Renal cortical epithelial cell (primary cell): ENCODE measurements around the gene PTH2. TPM values are rescaled to one million over a fixed set of nuclear protein-coding genes. Genes with fewer than 3 reads are reported as not detected.
"Not testable (repeated sequence)": the region's sequence is repeated elsewhere in the genome, so short reads cannot be mapped to it uniquely, and the experiment has no call there.

Source experiments
- DNase-seq: peaks from one replicate; pipeline ENCODE4 v3.0.0-alpha.2; 2011; ENCODE audit warnings: low read depth
- total RNA-seq: library from RNA; depleted of rRNA; stranded (reverse); fragments of >200 nt; gene quantifications from 2 replicates; pipeline ENCODE4 v1.2.3, GENCODE V29; 2014

Gene PTH2
- total RNA-seq, 1 donor from 2014 or later, result not detected

- DNase-seq, result no peak
Measured at GRCh38 chr19:49378512-49378911, 44.7 kb downstream of the PTH2 start.

GRCh38 chr19:49374665-49375434, 48.4 kb downstream of the PTH2 start:
- DNase-seq, result no peak

- not testable (repeated sequence) for DNase-seq
Measured at GRCh38 chr19:49373174-49373573, 50.1 kb downstream of the PTH2 start.

Other genes starting within 250 kb of the PTH2 start
- gene SLC6A16, start 98.2 kb downstream of the PTH2 start, total RNA-seq, result 0.25 TPM in 1 of 2 replicates, not detected in the other
- not detected in 2 replicates for gene CD37, start 88.0 kb downstream of the PTH2 start, total RNA-seq
- gene TEAD2, start 61.0 kb downstream of the PTH2 start, total RNA-seq, result 28.0 and 34.2 TPM in 2 replicates
- 0.17 and 0.35 TPM in 2 replicates for gene DKKL1, start 59.6 kb downstream of the PTH2 start, total RNA-seq
- not detected in 2 replicates for gene KASH5, start 35.2 kb downstream of the PTH2 start, total RNA-seq
- not detected in 2 replicates for gene GFY, start 1.9 kb upstream of the PTH2 start, total RNA-seq
- gene SLC17A7, start 18.1 kb upstream of the PTH2 start, total RNA-seq, result 0.15 TPM in 1 of 2 replicates, not detected in the other
- 120 and 197 TPM in 2 replicates for gene PIH1D1, start 28.4 kb upstream of the PTH2 start, total RNA-seq
- 30.5 and 64.1 TPM in 2 replicates for gene ALDH16A1, start 29.8 kb upstream of the PTH2 start, total RNA-seq
- gene FLT3LG, start 50.8 kb upstream of the PTH2 start, total RNA-seq, result 1.3 and 1.7 TPM in 2 replicates
- gene RPL13A, start 64.2 kb upstream of the PTH2 start, total RNA-seq, result 962 and 2,738 TPM in 2 replicates
- gene RPS11, start 73.0 kb upstream of the PTH2 start, total RNA-seq, result 2,210 and 4,384 TPM in 2 replicates
- 23.4 and 47.7 TPM in 2 replicates for gene FCGRT, start 89.2 kb upstream of the PTH2 start, total RNA-seq
- 0.75 and 1.6 TPM in 2 replicates for gene RCN3, start 104.6 kb upstream of the PTH2 start, total RNA-seq
- 37.9 and 117 TPM in 2 replicates for gene NOSIP, start 157.1 kb upstream of the PTH2 start, total RNA-seq
- gene PRRG2, start 157.9 kb upstream of the PTH2 start, total RNA-seq, result 4.2 and 7.2 TPM in 2 replicates
- gene PRR12, start 167.7 kb upstream of the PTH2 start, total RNA-seq, result 0.87 and 8.7 TPM in 2 replicates
- 32.5 and 40.5 TPM in 2 replicates for gene RRAS, start 216.7 kb upstream of the PTH2 start, total RNA-seq
- gene SCAF1, start 218.8 kb upstream of the PTH2 start, total RNA-seq, result 12.5 and 50.9 TPM in 2 replicates
- 68.4 and 89.3 TPM in 2 replicates for gene IRF3, start 242.4 kb upstream of the PTH2 start, total RNA-seq
- 1.9 and 5.9 TPM in 2 replicates for gene BCL2L12, start 242.5 kb upstream of the PTH2 start, total RNA-seq